GM12801 (cell line): Measurements from ENCODE around the gene DCUN1D5.

Experiments
- TF ChIP-seq, protein P1 (sequence below): IDR thresholded peaks from one replicate; pipeline ENCODE4 v1.5.1; 2011; ENCODE audit warnings: control low read depth; ENCODE audit not compliant: insufficient read length; ENCODE audit errors: extremely low read depth

The DCUN1D5 gene

DNA sequence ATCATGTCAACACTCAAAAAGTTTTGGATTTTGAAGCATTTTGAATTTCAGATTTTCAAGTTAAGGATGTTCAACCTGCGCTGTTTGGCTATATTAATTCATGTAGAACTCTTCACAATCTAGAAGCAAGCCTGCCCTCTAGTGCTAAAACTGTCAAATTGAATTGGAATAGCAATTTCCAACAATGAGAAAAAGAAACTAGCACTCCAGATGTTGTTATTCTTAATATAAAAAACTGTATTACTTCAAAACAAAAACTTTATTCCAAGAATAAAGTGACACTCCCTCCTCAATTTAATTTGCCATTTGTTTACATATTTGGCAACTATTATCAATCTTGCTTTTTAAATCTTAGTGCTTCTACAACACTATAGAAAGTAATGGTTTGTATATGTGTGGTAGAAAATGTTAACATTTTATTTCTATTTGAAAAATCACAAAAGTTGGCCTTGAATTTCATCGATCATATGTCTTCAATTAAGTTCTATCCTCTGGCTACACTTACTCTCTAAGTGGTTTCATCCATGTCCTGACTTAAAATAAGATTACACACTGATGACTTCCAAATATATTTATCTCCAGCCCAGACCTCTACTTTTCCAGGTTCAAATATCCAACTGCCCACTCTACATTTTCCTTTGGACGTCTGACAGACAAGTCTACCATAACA lies 36.6 kb downstream of the DCUN1D5 start:
- TF ChIP-seq, protein P1, sequence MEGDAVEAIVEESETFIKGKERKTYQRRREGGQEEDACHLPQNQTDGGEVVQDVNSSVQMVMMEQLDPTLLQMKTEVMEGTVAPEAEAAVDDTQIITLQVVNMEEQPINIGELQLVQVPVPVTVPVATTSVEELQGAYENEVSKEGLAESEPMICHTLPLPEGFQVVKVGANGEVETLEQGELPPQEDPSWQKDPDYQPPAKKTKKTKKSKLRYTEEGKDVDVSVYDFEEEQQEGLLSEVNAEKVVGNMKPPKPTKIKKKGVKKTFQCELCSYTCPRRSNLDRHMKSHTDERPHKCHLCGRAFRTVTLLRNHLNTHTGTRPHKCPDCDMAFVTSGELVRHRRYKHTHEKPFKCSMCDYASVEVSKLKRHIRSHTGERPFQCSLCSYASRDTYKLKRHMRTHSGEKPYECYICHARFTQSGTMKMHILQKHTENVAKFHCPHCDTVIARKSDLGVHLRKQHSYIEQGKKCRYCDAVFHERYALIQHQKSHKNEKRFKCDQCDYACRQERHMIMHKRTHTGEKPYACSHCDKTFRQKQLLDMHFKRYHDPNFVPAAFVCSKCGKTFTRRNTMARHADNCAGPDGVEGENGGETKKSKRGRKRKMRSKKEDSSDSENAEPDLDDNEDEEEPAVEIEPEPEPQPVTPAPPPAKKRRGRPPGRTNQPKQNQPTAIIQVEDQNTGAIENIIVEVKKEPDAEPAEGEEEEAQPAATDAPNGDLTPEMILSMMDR = no peak

- TF ChIP-seq, protein P1 = no peak
Measured at GRCh38 chr11:103053997-103054396, 38.0 kb downstream of the DCUN1D5 start.

- TF ChIP-seq, protein P1 = no peak
Measured at GRCh38 chr11:103051981-103052380, 40.0 kb downstream of the DCUN1D5 start.

GRCh38 chr11:103051151-103051801 lies 40.7 kb downstream of the DCUN1D5 start:
- TF ChIP-seq, protein P1 = no peak

GRCh38 chr11:103050351-103050750 lies 41.6 kb downstream of the DCUN1D5 start:
- TF ChIP-seq, protein P1 = no peak

DNA sequence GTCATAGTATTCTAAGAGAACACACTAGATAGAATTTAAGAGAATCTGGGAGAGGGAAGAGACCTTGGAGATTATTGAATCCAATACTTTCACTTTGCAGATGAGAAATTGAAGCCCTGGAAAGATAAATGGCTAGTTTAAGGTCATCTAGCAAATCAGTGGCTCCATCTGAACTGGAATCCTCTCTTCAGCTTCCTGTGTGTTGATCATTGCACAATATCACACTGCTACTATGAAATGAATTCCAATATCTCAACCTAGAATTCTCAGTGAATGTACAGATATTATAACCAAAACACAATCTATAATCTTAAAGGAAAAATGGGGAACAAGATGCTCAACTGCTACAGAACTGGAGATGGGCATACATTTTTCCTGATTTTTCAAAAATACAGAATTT lies 44.1 kb downstream of the DCUN1D5 start:
- TF ChIP-seq, protein P1 = no peak

- TF ChIP-seq, protein P1 = no peak
Measured at GRCh38 chr11:103043826-103044678, 47.9 kb downstream of the DCUN1D5 start.
